Measurements from ENCODE around the gene DIPK1B. TPM values are rescaled to one million over a fixed set of nuclear protein-coding genes. Genes with fewer than 3 reads are reported as not detected.

The DIPK1B gene
- total and polyA plus RNA-seq, 2 donors (not counting 3 experiments of a cell fraction or from before 2014, with no cell fraction given) = 253 to 441 TPM

DNA sequence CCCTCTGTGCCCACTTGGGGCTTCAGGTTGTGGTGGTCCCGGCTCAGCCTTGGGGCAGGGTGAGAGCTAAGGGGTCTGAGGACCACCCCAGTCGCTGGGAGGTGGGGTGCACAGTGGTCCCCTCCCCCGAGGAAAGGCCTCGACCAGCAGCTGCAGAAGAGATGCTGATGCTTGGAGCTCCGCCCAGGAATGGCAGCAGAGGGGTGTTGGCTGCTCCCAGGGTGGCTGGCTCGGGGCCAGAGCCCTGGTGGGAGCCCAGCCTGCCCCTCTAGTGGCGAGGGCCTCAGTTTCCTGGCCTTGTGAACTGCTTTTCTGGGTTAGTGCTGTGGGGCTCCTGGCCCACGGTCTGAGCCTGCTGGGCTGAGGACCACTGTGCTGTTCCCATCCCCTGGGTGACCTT, 1.2 kb downstream of the DIPK1B start:
- BruUV-seq (replicated peaks) = no TSS peak
- CTCF ChIA-PET = interaction anchor here (0.9 to 2.1 kb wide), 9 partner anchors 9 to 69 kb away, joined by 3 to 16 read pairs (median 4); no protein-coding TSS in a partner anchor
- DNase-seq (ENCODE audit: low read depth, low spot score) (peak; percentile 75), FAIRE-seq (peak; percentile 96)
- Histone ChIP-seq H4K20me1 (replicated peaks; ENCODE audit: control insufficient read depth, extremely low read depth, insufficient read depth, low read length) (no peaks in the 10 kb centered on the region), H3K27ac (ENCODE audit: insufficient read depth, low read depth, low read length) (peak overlapping the region; percentile 96), H3K4me3 (replicated peaks in 1 of 3; ENCODE audit: insufficient read depth in 1 of 3, low read depth in 1 of 3, low read length in 3 of 3) (peak overlapping the region; percentile 68 to 81 (median 75)), H3K36me3 (ENCODE audit: control insufficient read depth in 2 of 2, extremely low read depth in 1 of 2, insufficient read depth in 2 of 2, low read length in 2 of 2) (peaks cover 0 to 8% of the 10 kb centered on the region in 2 experiments), H3K9me1 (replicated peaks; ENCODE audit: control insufficient read depth, extremely low read depth, insufficient read depth, low read length) (no peaks in the 10 kb centered on the region), H3K4me2 (ENCODE audit: insufficient read depth, low read length) (peak overlapping the region; percentile 78), H3K4me1 (ENCODE audit: control insufficient read depth, extremely low read depth, insufficient read depth, low read length) (peaks cover 32% of the 10 kb centered on the region), H3K79me2 (ENCODE audit: control insufficient read depth, insufficient read depth, low read length) (peaks cover 42% of the 10 kb centered on the region), H3K9me3 (replicated peaks; ENCODE audit: control insufficient read depth, insufficient read depth, low read length) (no peaks in the 10 kb centered on the region), H2AFZ (ENCODE audit: low read depth, low read length) (no peak overlapping the region), H3K27me3 (ENCODE audit: control insufficient read depth in 2 of 2, insufficient read depth in 2 of 2, low read length in 2 of 2) (no peaks in the 10 kb centered on the region), H3K9ac (replicated peaks; ENCODE audit: extremely low read depth, insufficient read depth, low read length) (peak overlapping the region; percentile 80)
- intact Hi-C loops (cut with micrococcal nuclease) (loop anchor here (1.0 to 5.0 kb wide), 6 partner anchors 8 to 351 kb away; partner anchors contain the start of genes AGPAT2, DNLZ and SEC16A), dilution Hi-C loops (cut with MboI; ENCODE audit: extremely low pct_ligation_motif_present, low sequenced_read_pairs) (no loop called here)
- POLR2A ChIA-PET = interaction anchor here (0.6 to 3.8 kb wide), 9 partner anchors 9 to 39 kb away, joined by 3 to 32 read pairs (median 5); partner anchors contain the start of gene AGPAT2
- TF ChIP-seq POLR2A (IDR thresholded peaks at IDR 0.05; ENCODE audit: low read depth, low read length) (peak; percentile 50), GATA2 (IDR thresholded peaks at IDR 0.05; ENCODE audit: insufficient read depth, insufficient read length, low read depth, low read length) (no peak), POLR2AphosphoS5 (IDR thresholded peaks at IDR 0.05; ENCODE audit: insufficient read depth, low read depth, low read length) (peak; percentile 55), JUN (IDR thresholded peaks at IDR 0.05; ENCODE audit: borderline replicate concordance, insufficient read depth, insufficient read length, low read depth) (no peak), EZH2 (IDR thresholded peaks at IDR 0.05; ENCODE audit: borderline replicate concordance, low read depth, low read length, severe bottlenecking) (no peak), MYC (IDR thresholded peaks at IDR 0.05; ENCODE audit: low read depth, low read length) (no peak)
- TF ChIP-seq, protein P1, sequence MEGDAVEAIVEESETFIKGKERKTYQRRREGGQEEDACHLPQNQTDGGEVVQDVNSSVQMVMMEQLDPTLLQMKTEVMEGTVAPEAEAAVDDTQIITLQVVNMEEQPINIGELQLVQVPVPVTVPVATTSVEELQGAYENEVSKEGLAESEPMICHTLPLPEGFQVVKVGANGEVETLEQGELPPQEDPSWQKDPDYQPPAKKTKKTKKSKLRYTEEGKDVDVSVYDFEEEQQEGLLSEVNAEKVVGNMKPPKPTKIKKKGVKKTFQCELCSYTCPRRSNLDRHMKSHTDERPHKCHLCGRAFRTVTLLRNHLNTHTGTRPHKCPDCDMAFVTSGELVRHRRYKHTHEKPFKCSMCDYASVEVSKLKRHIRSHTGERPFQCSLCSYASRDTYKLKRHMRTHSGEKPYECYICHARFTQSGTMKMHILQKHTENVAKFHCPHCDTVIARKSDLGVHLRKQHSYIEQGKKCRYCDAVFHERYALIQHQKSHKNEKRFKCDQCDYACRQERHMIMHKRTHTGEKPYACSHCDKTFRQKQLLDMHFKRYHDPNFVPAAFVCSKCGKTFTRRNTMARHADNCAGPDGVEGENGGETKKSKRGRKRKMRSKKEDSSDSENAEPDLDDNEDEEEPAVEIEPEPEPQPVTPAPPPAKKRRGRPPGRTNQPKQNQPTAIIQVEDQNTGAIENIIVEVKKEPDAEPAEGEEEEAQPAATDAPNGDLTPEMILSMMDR (IDR thresholded peaks at IDR 0.05; ENCODE audit: extremely low read depth in 1 of 2, insufficient read depth in 1 of 2, low read depth in 1 of 2, low read length in 2 of 2) = peak in 1 of 2 donors; percentile 27
- TF ChIP-seq, protein P2, sequence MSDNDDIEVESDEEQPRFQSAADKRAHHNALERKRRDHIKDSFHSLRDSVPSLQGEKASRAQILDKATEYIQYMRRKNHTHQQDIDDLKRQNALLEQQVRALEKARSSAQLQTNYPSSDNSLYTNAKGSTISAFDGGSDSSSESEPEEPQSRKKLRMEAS (IDR thresholded peaks at IDR 0.05; ENCODE audit: insufficient read depth, insufficient read length) = no peak
